ENCODE data around the gene OCEL1.

Gene OCEL1

DNA sequence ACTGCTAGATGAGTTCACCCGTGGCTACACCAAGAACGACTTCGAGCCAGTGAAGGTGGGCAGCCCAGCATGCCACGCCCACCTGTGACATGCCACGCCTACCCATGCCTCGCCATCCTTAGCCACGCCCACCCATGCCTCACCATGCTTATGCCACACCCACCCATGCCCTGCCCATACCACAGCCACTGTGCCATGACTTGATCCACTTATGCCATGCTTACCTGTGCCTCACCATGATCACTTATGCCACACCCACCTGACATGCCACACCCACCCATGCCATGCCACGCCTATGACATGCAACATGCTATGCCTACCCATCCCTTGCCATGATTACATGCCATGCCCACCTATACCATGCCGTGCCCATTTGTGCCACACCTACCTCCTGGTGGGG lies 23.8 kb upstream of the OCEL1 start:
- Histone ChIP-seq H3K27me3 (ENCODE audit: insufficient read depth, insufficient read length) (no peaks in the 10 kb centered on the region), H3K4me1 (ENCODE audit: insufficient read depth, insufficient read length) (peaks cover 7% of the 10 kb centered on the region), H3K4me3 (ENCODE audit: insufficient read length, low read depth) (no peak overlapping the region), H3K36me3 (ENCODE audit: insufficient read depth, insufficient read length, low read length) (peaks cover 86% of the 10 kb centered on the region), H3K9me3 (ENCODE audit: insufficient read depth, low read length) (no peaks in the 10 kb centered on the region), H3K9ac (ENCODE audit: insufficient read length, low read depth) (no peak overlapping the region)
- no peak for DNase-seq (ENCODE audit: low read depth, low spot score)
- TF ChIP-seq ZNF274 (IDR thresholded peaks at IDR 0.05; ENCODE audit: low read depth, low read length) (no peak), SUZ12 (IDR thresholded peaks at IDR 0.05; ENCODE audit: extremely low read depth, insufficient read depth, insufficient read length) (no peak), YY1 (IDR thresholded peaks at IDR 0.05; ENCODE audit: insufficient read depth, insufficient read length) (no peak)

DNA sequence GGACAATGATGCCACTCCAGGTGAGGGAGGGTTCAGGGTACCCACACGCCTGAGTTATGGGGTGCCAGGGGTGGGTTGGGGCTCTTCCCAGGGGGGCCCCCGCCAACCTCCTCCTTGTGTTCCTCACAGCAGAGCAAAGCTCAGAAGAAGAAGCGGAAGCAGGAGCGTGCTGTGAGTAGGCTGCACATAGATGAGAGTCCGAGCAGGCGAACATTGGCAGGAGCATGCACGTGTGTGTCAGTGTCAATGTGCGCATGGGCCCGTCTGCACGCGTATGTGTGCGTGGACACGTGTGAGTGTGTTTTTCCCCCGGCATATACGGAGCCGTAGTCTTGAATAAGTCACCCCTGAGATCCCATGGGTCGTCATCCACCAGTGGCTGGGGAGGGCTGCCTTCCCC lies 23.3 kb upstream of the OCEL1 start:
- H3K27me3 ChIP-seq (ENCODE audit: insufficient read depth, insufficient read length) = no peaks in the 10 kb centered on the region
- no peaks in the 10 kb centered on the region for H3K9me3 ChIP-seq (ENCODE audit: insufficient read depth, low read length)
- TF ChIP-seq YY1 (IDR thresholded peaks at IDR 0.05; ENCODE audit: insufficient read depth, insufficient read length) = no peak
- TF ChIP-seq SUZ12 (IDR thresholded peaks at IDR 0.05; ENCODE audit: extremely low read depth, insufficient read depth, insufficient read length) = no peak
- no peak for TF ChIP-seq ZNF274 (IDR thresholded peaks at IDR 0.05; ENCODE audit: low read depth, low read length)
- DNase-seq (ENCODE audit: low read depth, low spot score) = no peak
- peaks cover 82% of the 10 kb centered on the region for H3K36me3 ChIP-seq (ENCODE audit: insufficient read depth, insufficient read length, low read length)
- no peak overlapping the region for H3K4me3 ChIP-seq (ENCODE audit: insufficient read length, low read depth)
- peaks cover 7% of the 10 kb centered on the region for H3K4me1 ChIP-seq (ENCODE audit: insufficient read depth, insufficient read length)
- no peak overlapping the region for H3K9ac ChIP-seq (ENCODE audit: insufficient read length, low read depth)

- Histone ChIP-seq H3K36me3 (ENCODE audit: insufficient read depth, insufficient read length, low read length) (peaks cover 78% of the 10 kb centered on the region), H3K4me3 (ENCODE audit: insufficient read length, low read depth) (no peak overlapping the region), H3K9ac (ENCODE audit: insufficient read length, low read depth) (peak overlapping the region; percentile 24), H3K9me3 (ENCODE audit: insufficient read depth, low read length) (no peaks in the 10 kb centered on the region), H3K4me1 (ENCODE audit: insufficient read depth, insufficient read length) (peaks cover 22% of the 10 kb centered on the region), H3K27me3 (ENCODE audit: insufficient read depth, insufficient read length) (no peaks in the 10 kb centered on the region)
- TF ChIP-seq ZNF274 (IDR thresholded peaks at IDR 0.05; ENCODE audit: low read depth, low read length) = no peak
- no peak for TF ChIP-seq YY1 (IDR thresholded peaks at IDR 0.05; ENCODE audit: insufficient read depth, insufficient read length)
- no peak for TF ChIP-seq SUZ12 (IDR thresholded peaks at IDR 0.05; ENCODE audit: extremely low read depth, insufficient read depth, insufficient read length)
- no peak for DNase-seq (ENCODE audit: low read depth, low spot score)
These were observed 20.5 kb upstream of the OCEL1 start for GRCh38 chr19:17205237-17206140.

GRCh38 chr19:17206736-17207581 lies 19.1 kb upstream of the OCEL1 start:
- Histone ChIP-seq H3K9ac (ENCODE audit: insufficient read length, low read depth) (no peak overlapping the region), H3K9me3 (ENCODE audit: insufficient read depth, low read length) (no peaks in the 10 kb centered on the region), H3K27me3 (ENCODE audit: insufficient read depth, insufficient read length) (no peaks in the 10 kb centered on the region), H3K4me3 (ENCODE audit: insufficient read length, low read depth) (no peak overlapping the region), H3K4me1 (ENCODE audit: insufficient read depth, insufficient read length) (peaks cover 22% of the 10 kb centered on the region), H3K36me3 (ENCODE audit: insufficient read depth, insufficient read length, low read length) (peaks cover 77% of the 10 kb centered on the region)
- TF ChIP-seq SUZ12 (IDR thresholded peaks at IDR 0.05; ENCODE audit: extremely low read depth, insufficient read depth, insufficient read length) (no peak), ZNF274 (IDR thresholded peaks at IDR 0.05; ENCODE audit: low read depth, low read length) (no peak), YY1 (IDR thresholded peaks at IDR 0.05; ENCODE audit: insufficient read depth, insufficient read length) (no peak)
- no peak for DNase-seq (ENCODE audit: low read depth, low spot score)

DNA sequence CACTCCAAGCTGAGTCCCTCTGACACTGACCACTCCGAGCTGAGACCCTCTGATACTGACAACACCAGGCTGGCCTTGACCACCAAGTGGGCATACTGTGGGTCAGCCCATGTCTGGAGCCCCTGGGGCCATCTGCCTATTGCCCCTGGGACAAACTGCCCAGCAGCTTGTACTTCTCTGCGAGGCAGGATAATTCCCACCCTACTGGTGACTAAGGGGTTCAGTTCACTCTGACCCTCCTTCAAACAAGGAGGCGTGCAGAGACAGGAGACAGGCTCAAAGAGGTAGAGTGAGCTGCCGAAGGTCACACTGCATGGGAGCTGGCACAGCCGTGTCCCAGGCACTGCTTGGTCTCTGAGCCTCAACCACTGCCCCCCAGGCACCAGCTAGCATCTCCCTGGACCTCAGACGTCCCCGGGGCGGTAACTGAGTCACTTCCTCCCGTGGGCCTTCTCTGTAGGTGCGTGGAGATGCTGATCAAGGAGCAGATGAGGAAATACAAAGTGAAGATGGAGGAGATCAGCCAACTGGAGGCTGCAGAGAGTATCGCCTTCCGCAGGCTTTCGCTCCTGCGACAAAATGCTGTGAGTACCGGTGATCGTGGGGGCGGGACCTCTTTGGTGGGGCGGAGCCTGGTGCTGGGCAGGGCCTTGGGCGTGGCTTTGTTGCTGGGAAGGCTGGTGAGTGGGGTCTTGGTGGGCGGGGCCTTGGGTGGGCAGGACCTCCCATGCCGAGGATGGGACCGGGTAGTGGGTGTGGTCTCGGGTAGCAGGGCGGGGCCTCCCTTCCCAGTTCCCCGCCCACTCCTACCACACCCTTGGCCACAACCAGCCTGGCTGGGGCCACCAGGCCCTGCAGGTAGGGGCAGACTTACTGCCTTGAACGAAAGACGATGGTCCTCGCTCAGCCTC lies 16.6 kb upstream of the OCEL1 start:
- no peaks in the 10 kb centered on the region for H3K27me3 ChIP-seq (ENCODE audit: insufficient read depth, insufficient read length)
- H3K9me3 ChIP-seq (ENCODE audit: insufficient read depth, low read length) = no peaks in the 10 kb centered on the region
- H3K9ac ChIP-seq (ENCODE audit: insufficient read length, low read depth) = peak overlapping the region; percentile 72
- H3K4me3 ChIP-seq (ENCODE audit: insufficient read length, low read depth) = no peak overlapping the region
- H3K4me1 ChIP-seq (ENCODE audit: insufficient read depth, insufficient read length) = peaks cover 22% of the 10 kb centered on the region
- H3K36me3 ChIP-seq (ENCODE audit: insufficient read depth, insufficient read length, low read length) = peaks cover 73% of the 10 kb centered on the region
- TF ChIP-seq ZNF274 (IDR thresholded peaks at IDR 0.05; ENCODE audit: low read depth, low read length) (no peak), YY1 (IDR thresholded peaks at IDR 0.05; ENCODE audit: insufficient read depth, insufficient read length) (no peak), SUZ12 (IDR thresholded peaks at IDR 0.05; ENCODE audit: extremely low read depth, insufficient read depth, insufficient read length) (no peak)
- DNase-seq (ENCODE audit: low read depth, low spot score) = peak; percentile 89

DNA sequence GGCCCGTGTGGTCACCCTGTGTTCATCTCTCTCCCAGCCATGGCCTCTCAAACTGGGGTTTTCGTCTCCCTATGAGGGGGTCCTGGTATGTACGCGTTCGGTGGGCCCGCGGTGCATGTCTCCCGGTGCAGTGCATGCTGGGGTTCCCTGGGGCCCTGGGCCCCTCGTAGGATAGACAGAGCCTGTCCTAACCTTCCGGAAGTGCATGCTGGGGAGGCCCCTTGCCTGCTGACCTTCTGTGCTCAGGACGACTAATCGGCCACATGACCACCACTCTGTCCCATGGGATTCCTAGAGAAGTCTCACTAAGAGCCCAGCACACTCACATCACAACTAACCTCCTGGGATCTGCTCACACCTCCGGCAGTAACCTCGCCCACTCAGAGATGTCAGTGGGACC lies 15.7 kb upstream of the OCEL1 start:
- Histone ChIP-seq H3K4me1 (ENCODE audit: insufficient read depth, insufficient read length) (peaks cover 20% of the 10 kb centered on the region), H3K9ac (ENCODE audit: insufficient read length, low read depth) (no peak overlapping the region), H3K9me3 (ENCODE audit: insufficient read depth, low read length) (no peaks in the 10 kb centered on the region), H3K36me3 (ENCODE audit: insufficient read depth, insufficient read length, low read length) (peaks cover 69% of the 10 kb centered on the region), H3K4me3 (ENCODE audit: insufficient read length, low read depth) (no peak overlapping the region), H3K27me3 (ENCODE audit: insufficient read depth, insufficient read length) (no peaks in the 10 kb centered on the region)
- no peak for DNase-seq (ENCODE audit: low read depth, low spot score)
- TF ChIP-seq ZNF274 (IDR thresholded peaks at IDR 0.05; ENCODE audit: low read depth, low read length) (no peak), YY1 (IDR thresholded peaks at IDR 0.05; ENCODE audit: insufficient read depth, insufficient read length) (no peak), SUZ12 (IDR thresholded peaks at IDR 0.05; ENCODE audit: extremely low read depth, insufficient read depth, insufficient read length) (no peak)
